Heart left ventricle (tissue), 16 donors: Measurements from ENCODE around the gene SOBP. TPM values are rescaled to one million over a fixed set of nuclear protein-coding genes. Genes with fewer than 3 reads are reported as not detected.

Experiments
- ATAC-seq, 4 donors: fragments of 200-7000 bp; cut with Tn5 transposase; one replicate each; pipeline ENCODE4 v1.9.1; 2020 to 2022; ENCODE audit warnings: moderate library complexity in 4 of 4, mild to moderate bottlenecking in 3 of 4, moderate number of reproducible peaks in 1 of 4
- DNase-seq, 5 donors: peaks; one replicate each; pipeline ENCODE4 v3.0.0-alpha.2; 2020
- H3K27ac ChIP-seq, 12 donors: fragments of 200-600 bp; sonication (generic) in 4 of 12; one replicate each; pipeline versions ENCODE4 v1.5.0 to v1.8.0; 2016 to 2022; ENCODE audit warnings: mild to moderate bottlenecking in 2 of 12
- H3K27me3 ChIP-seq, 9 donors: fragments of 200-600 bp; sonication (generic) in 2 of 9; one replicate each; pipeline versions ENCODE4 v1.5.1 to v1.8.0; 2016 to 2022; ENCODE audit warnings: mild to moderate bottlenecking in 3 of 9
- H3K36me3 ChIP-seq, 9 donors: fragments of 200-600 bp; sonication (generic) in 2 of 9; one replicate each; pipeline versions ENCODE4 v1.5.0 to v1.8.0; 2018 to 2022; ENCODE audit warnings: mild to moderate bottlenecking in 2 of 9
- H3K4me1 ChIP-seq, 12 donors: fragments of 200-600 bp; sonication (generic) in 4 of 12; one replicate each; pipeline versions ENCODE4 v1.5.0 to v1.8.0; 2016 to 2022; ENCODE audit warnings: mild to moderate bottlenecking in 3 of 12
- H3K4me3 ChIP-seq, 12 donors: fragments of 200-600 bp; sonication (generic) in 4 of 12; one replicate each; pipeline versions ENCODE4 v1.5.0 to v1.8.0; 2017 to 2022; ENCODE audit warnings: mild to moderate bottlenecking in 9 of 12, moderate library complexity in 4 of 12
- H3K9me3 ChIP-seq, 12 donors: fragments of 200-600 bp; sonication (generic) in 4 of 12; one replicate each; pipeline versions ENCODE4 v1.5.0 to v1.8.0; 2016 to 2022; ENCODE audit warnings: mild to moderate bottlenecking in 1 of 12
- CTCF ChIP-seq, 12 donors: fragments of 200-600 bp; sonication (generic) in 4 of 12; IDR thresholded peaks; one replicate each; pipeline versions ENCODE4 v1.5.0 to v1.8.0; 2018 to 2022; ENCODE audit warnings: antibody characterized with exemption in 12 of 12, mild to moderate bottlenecking in 5 of 12
- POLR2A ChIP-seq, 2 donors: fragments of 450-650 bp; IDR thresholded peaks; one replicate each; pipeline ENCODE4 v1.6.1; 2017; ENCODE audit warnings: antibody characterized with exemption in 2 of 2, mild to moderate bottlenecking in 2 of 2, moderate library complexity in 2 of 2
- WGBS, 4 donors: extraction: QIAGEN DNeasy Blood & Tissue Kit in 2 of 4; methylation state at CpG; one replicate each; pipeline versions ENCODE4 v1.1.5 to v1.1.7; 2013 to 2018; 5-methylcytosine and 5-hydroxymethylcytosine counted together
- intact Hi-C, 10 donors: fragments of 100-400 bp; cut with DNase I; formaldehyde crosslinking; loops; one replicate each; pipeline versions ENCODE4 v1.11.1 to v1.14.2; 2022
- polyA plus RNA-seq, 2 donors: library from polyadenylated mRNA; stranded (reverse); fragments of 200-250 nt; gene quantifications; one replicate each; pipeline ENCODE4 v1.2.3, GENCODE V29; 2013
- total RNA-seq, 9 donors: library from RNA; depleted of rRNA in 2 of 9; stranded (reverse); fragments of >200 nt in 2 of 9; fragmentation: NEBNext Ultra II Directional in 3 of 9; extraction: Animal tissue kit (Norgen Biotek cat#: 25700) in 3 of 9; gene quantifications; one replicate each; pipeline versions ENCODE4 v1.1.0 to v1.2.4, GENCODE V29; 2016 to 2023
- donor health status: ischemic (EF 13 %, LVEDD 7.1; RV severe dilation, severe dysfunction).
- donor health status: healthy with polysubstance abuse.
- donor health status: DM: no; HTN: yes; CAD: no.
- donor health status: DM: no; HTN: no; CAD: no.
- donor health status: ischemic (EF 25% LVEDD 6.9; RV normal size, moderate dysfunction).
- donor health status: ischemic (EF 25% LVEDD 5.7; RV mildly dilated, moderate dysfunction).
- donor health status: healthy.
- donor health status: DM: yes; HTN: yes; CAD: no.
- donor health status: ischemic (EF 35%, LVEDD 5.7; RV mildly dilated, moderate dysfunction).
- donor health status: nonischemic (EF 11% LVEDD 7.7; RV severe dilation, severe dysfunction).
- donor health status: DM: yes; HTN: yes; CAD: no.
- donor health status: PGD.
- donor health status: ischemic (EF 29% LVEDD 5.4; RV normal size, mild dysfunction).
- donor health status: nonischemic (EF 23%, LVEDD 6.1; RV moderate dilation, normal function).

The SOBP gene
- total and polyA plus RNA-seq, 11 donors = 10.6 to 24.9 (median 16.4) TPM

- H3K4me1 ChIP-seq = peaks cover 0 to 63% (median 24%) of the 10 kb centered on the region in 12 donors
- H3K9me3 ChIP-seq = no peaks in the 10 kb centered on the region
- peaks cover 0 to 9% (median 4%) of the 10 kb centered on the region in 9 donors for H3K36me3 ChIP-seq
- no peaks in the 10 kb centered on the region for H3K27me3 ChIP-seq
- peak in 3 of 4 donors; percentile 47 to 58 (median 51) for ATAC-seq
- peak overlapping the region in 1 of 12 donors; percentile 8 for H3K4me3 ChIP-seq
- intact Hi-C loops = loop anchor here in 8 of 10 donors (5.0 to 10.0 kb wide), 4 partner anchors 163 to 203 kb away; partner anchors contain the start of genes SOBP (in 7 of the 8) and PDSS2 (in 1 of the 8)
- TF ChIP-seq CTCF (IDR thresholded peaks at IDR 0.05) (peak in 3 of 12 donors; percentile 3 to 19 (median 15)), POLR2A (IDR thresholded peaks at IDR 0.05) (no peak)
- DNase-seq = peak in 4 of 5 donors; percentile 39 to 60 (median 52)
- 51 to 72% (median 65%) methylated on average over 14 to 17 of the region's 17 CpGs for WGBS, 4 donors
- peak overlapping the region in 3 of 12 donors; percentile 37 to 62 (median 38) for H3K27ac ChIP-seq
These were observed 168.0 kb downstream of the SOBP start for GRCh38 chr6:107657755-107658461.

- DNase-seq = no peak
- no peak for TF ChIP-seq CTCF (IDR thresholded peaks at IDR 0.05)
- TF ChIP-seq POLR2A (IDR thresholded peaks at IDR 0.05) = no peak
- Histone ChIP-seq H3K27me3 (no peaks in the 10 kb centered on the region), H3K9me3 (no peaks in the 10 kb centered on the region), H3K4me3 (no peak overlapping the region), H3K4me1 (peaks cover 0 to 53% (median 19%) of the 10 kb centered on the region in 12 donors), H3K36me3 (peaks cover 0 to 9% (median 4%) of the 10 kb centered on the region in 9 donors), H3K27ac (no peak overlapping the region)
- WGBS, 4 donors = 93 to 97% (median 95%) methylated on average over 18 of the region's 18 CpGs
- intact Hi-C loops = loop anchor here in 8 of 10 donors (5.0 to 10.0 kb wide), 4 partner anchors 164 to 204 kb away; partner anchors contain the start of genes SOBP (in 7 of the 8) and PDSS2 (in 1 of the 8)
- no peak for ATAC-seq
These were observed 169.3 kb downstream of the SOBP start for GRCh38 chr6:107658920-107659865.

- Histone ChIP-seq H3K4me1 (peaks cover 0 to 42% (median 14%) of the 10 kb centered on the region in 12 donors), H3K4me3 (no peak overlapping the region), H3K9me3 (no peaks in the 10 kb centered on the region), H3K36me3 (peaks cover 0 to 9% (median 4%) of the 10 kb centered on the region in 9 donors), H3K27me3 (no peaks in the 10 kb centered on the region), H3K27ac (no peak overlapping the region)
- peak in 3 of 4 donors; percentile 27 to 60 (median 49) for ATAC-seq
- TF ChIP-seq CTCF (IDR thresholded peaks at IDR 0.05) (no peak), POLR2A (IDR thresholded peaks at IDR 0.05) (no peak)
- 53 to 76% (median 75%) methylated on average over 11 of the region's 11 CpGs for WGBS, 4 donors
- DNase-seq = no peak
- intact Hi-C loops = loop anchor here in 1 of 10 donors (5.0 kb wide), 1 partner anchor 344 kb away; no protein-coding TSS in a partner anchor
These were observed 170.9 kb downstream of the SOBP start for GRCh38 chr6:107660839-107661238.
